Endothelial cell (in vitro differentiated cells): ENCODE results near the gene ARFGEF3. TPM values are rescaled to one million over a fixed set of nuclear protein-coding genes. Genes with fewer than 3 reads are reported as not detected.

Source experiments
- DNase-seq: peaks from one replicate; pipeline ENCODE4 v3.0.0; 2021; ENCODE audit warnings: low spot score
- H3K27ac Mint-ChIP-seq: one replicate; pipeline ENCODE4 v1.8.0; 2021; ENCODE audit warnings: mixed read lengths, inconsistent platforms; ENCODE audit not compliant: unreplicated experiment
- H3K27me3 Mint-ChIP-seq: one replicate; pipeline ENCODE4 v1.8.0; 2021; ENCODE audit warnings: mild to moderate bottlenecking, moderate library complexity, mixed read lengths, inconsistent platforms; ENCODE audit not compliant: unreplicated experiment
- H3K36me3 Mint-ChIP-seq: one replicate; pipeline ENCODE4 v1.8.0; 2021; ENCODE audit warnings: mild to moderate bottlenecking, low read depth, mixed read lengths, inconsistent platforms; ENCODE audit not compliant: unreplicated experiment
- H3K4me1 Mint-ChIP-seq: one replicate; pipeline ENCODE4 v1.8.0; 2021; ENCODE audit warnings: mild to moderate bottlenecking, mixed read lengths, inconsistent platforms; ENCODE audit not compliant: unreplicated experiment
- H3K4me3 Mint-ChIP-seq: one replicate; pipeline ENCODE4 v1.8.0; 2021; ENCODE audit warnings: mild to moderate bottlenecking, mixed read lengths, inconsistent platforms; ENCODE audit not compliant: unreplicated experiment
- H3K9me3 Mint-ChIP-seq: one replicate; pipeline ENCODE4 v1.8.0; 2021; ENCODE audit warnings: mixed read lengths, inconsistent platforms; ENCODE audit not compliant: unreplicated experiment
- total RNA-seq: library from RNA; stranded (reverse); fragmentation: NEBNext Ultra II Directional; extraction: Animal tissue kit (Norgen Biotek cat#: 25700); gene quantifications from one replicate; pipeline ENCODE4 v1.2.1, GENCODE V29; 2021; ENCODE audit not compliant: unreplicated experiment
- TF ChIP-seq, protein P1 (sequence below): fragments of 200-600 bp; sonication (generic); IDR thresholded peaks from one replicate; pipeline ENCODE4 v1.5.0; 2021; ENCODE audit warnings: antibody characterized with exemption; ENCODE audit not compliant: unreplicated experiment

The ARFGEF3 gene
- total RNA-seq, 1 donor from 2014 or later = 6.4 TPM

DNA sequence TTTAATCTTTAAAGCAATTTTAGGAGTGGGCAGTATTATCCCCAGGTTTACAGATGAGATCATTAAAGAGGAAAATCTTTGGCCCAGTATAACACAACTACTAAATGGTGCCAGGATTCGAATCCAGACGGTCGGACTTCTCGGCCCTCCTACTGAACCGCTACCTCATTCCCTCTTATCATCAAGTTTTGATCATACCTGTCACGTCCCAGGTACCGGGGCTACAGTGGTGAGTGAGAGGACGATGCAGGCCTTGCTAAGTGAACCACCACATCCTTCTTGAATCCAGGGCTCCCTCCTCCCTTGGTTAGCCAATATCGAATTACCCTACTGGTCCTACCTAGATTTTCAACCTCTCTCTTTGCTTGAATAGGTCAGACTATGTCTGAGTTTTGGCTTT lies 134.6 kb downstream of the ARFGEF3 start:
- TF ChIP-seq, protein P1, sequence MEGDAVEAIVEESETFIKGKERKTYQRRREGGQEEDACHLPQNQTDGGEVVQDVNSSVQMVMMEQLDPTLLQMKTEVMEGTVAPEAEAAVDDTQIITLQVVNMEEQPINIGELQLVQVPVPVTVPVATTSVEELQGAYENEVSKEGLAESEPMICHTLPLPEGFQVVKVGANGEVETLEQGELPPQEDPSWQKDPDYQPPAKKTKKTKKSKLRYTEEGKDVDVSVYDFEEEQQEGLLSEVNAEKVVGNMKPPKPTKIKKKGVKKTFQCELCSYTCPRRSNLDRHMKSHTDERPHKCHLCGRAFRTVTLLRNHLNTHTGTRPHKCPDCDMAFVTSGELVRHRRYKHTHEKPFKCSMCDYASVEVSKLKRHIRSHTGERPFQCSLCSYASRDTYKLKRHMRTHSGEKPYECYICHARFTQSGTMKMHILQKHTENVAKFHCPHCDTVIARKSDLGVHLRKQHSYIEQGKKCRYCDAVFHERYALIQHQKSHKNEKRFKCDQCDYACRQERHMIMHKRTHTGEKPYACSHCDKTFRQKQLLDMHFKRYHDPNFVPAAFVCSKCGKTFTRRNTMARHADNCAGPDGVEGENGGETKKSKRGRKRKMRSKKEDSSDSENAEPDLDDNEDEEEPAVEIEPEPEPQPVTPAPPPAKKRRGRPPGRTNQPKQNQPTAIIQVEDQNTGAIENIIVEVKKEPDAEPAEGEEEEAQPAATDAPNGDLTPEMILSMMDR = no peak
- H3K4me3 Mint-ChIP-seq = no peak overlapping the region
- H3K4me1 Mint-ChIP-seq = peaks cover 3% of the 10 kb centered on the region
- no peaks in the 10 kb centered on the region for H3K27me3 Mint-ChIP-seq
- DNase-seq = no peak
- no peaks in the 10 kb centered on the region for H3K9me3 Mint-ChIP-seq
- H3K36me3 Mint-ChIP-seq = no peaks in the 10 kb centered on the region
- H3K27ac Mint-ChIP-seq = no peak overlapping the region

DNA sequence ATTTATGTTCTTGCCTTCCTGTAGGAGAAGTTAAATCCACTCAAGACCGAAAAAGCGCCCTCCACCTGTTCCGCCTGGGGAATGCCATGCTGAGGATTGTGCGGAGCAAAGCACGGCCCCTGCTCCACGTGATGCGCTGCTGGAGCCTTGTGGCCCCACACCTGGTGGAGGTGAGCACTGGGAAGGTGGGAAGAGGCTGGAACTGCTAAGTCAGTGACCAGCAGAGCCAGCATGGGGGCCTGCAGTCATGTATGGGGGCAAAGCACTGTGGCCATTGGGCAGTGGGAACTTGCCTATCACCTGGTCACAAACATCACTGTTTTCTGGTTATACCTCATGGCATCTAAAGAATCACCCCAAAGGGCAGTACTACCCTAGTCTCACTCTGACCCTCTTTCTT lies 135.0 kb downstream of the ARFGEF3 start:
- DNase-seq = no peak
- Mint-ChIP-seq H3K4me3 (no peak overlapping the region), H3K9me3 (no peaks in the 10 kb centered on the region), H3K27me3 (no peaks in the 10 kb centered on the region), H3K27ac (no peak overlapping the region), H3K4me1 (peaks cover 3% of the 10 kb centered on the region), H3K36me3 (no peaks in the 10 kb centered on the region)
- TF ChIP-seq, protein P1 = no peak

DNA sequence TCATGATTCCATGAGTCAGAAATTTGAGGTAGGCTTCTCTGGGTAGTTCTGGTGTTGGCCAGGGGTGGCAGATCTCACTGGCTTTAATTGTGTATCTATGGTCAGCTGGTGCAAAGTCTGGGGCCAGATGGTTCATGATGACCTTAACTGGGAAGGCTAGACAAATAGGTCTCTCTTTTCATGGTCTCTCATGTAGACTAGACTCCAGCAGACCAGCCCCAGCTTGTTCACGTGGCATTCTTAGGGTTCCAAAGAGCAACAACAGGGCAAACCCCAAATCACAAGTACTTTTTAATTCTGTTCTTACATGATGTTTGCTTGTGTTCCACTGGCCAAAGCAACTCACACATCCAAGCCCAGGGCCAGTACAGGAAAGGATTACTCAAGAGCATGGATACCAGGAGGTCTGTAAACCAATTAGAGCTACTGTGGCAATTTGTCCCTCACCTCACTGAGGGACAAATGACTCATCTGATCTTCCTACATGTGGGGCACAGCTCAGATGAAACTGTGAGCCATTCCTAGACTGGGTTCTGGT lies 136.1 kb downstream of the ARFGEF3 start:
- H3K9me3 Mint-ChIP-seq = no peaks in the 10 kb centered on the region
- H3K36me3 Mint-ChIP-seq = no peaks in the 10 kb centered on the region
- H3K4me1 Mint-ChIP-seq = no peaks in the 10 kb centered on the region
- no peak overlapping the region for H3K27ac Mint-ChIP-seq
- H3K4me3 Mint-ChIP-seq = no peak overlapping the region
- no peak for DNase-seq
- TF ChIP-seq, protein P1 = no peak
- no peaks in the 10 kb centered on the region for H3K27me3 Mint-ChIP-seq

DNA sequence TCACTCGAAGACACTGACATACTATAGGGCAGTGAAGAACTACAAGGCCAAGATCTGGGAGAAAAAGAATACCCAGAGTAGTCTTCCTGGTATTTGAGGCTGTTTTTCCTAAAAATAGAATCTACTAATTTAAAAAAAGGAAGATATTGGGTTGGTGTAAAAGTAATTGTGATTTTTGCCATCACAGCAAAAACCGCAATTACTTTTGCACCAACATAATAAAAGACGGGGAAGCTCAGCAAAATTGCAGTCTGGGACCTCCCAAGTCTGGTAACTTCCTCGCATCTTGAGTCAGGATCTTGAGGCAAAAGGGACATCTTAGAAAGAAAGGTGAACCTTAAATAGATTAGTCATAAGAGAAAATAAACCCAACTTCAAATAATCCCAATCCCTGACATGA lies 138.7 kb downstream of the ARFGEF3 start:
- no peak overlapping the region for H3K4me3 Mint-ChIP-seq
- TF ChIP-seq, protein P1 = no peak

DNA sequence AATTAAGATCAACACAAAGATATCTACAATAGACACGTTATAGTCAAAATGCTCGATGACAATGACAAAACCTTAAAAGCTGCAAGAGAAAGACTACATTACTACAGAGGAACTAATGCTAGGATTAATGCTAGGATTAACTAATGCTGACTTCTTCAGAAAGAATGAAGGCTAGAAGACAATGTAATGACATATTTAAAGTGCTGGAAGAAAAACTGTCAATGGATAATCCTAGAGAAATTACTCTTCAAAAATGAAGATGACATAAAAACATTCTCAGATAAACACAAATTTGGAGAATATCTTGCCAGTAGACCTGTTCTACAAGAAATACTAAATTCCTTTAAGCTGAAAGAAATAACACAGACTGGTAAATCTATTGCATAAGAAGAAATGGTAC lies 140.8 kb downstream of the ARFGEF3 start:
- H3K27ac Mint-ChIP-seq = no peak overlapping the region

More for the DNA sequence above, 138.7 kb downstream of the ARFGEF3 start:
- DNase-seq = no peak
- Mint-ChIP-seq H3K27ac (no peak overlapping the region), H3K4me1 (no peaks in the 10 kb centered on the region), H3K27me3 (no peaks in the 10 kb centered on the region), H3K36me3 (no peaks in the 10 kb centered on the region), H3K9me3 (no peaks in the 10 kb centered on the region)

More for the DNA sequence above, 140.8 kb downstream of the ARFGEF3 start:
- H3K4me3 Mint-ChIP-seq = no peak overlapping the region
- H3K27me3 Mint-ChIP-seq = no peaks in the 10 kb centered on the region
- TF ChIP-seq, protein P1 = no peak
- H3K36me3 Mint-ChIP-seq = peaks cover 2% of the 10 kb centered on the region
- peaks cover 4% of the 10 kb centered on the region for H3K4me1 Mint-ChIP-seq
- no peak for DNase-seq
- no peaks in the 10 kb centered on the region for H3K9me3 Mint-ChIP-seq
